A673 (cell line): ENCODE results near the gene B3GNT7. TPM values are rescaled to one million over a fixed set of nuclear protein-coding genes. Genes with fewer than 3 reads are reported as not detected.

Experiments
- BruUV-seq: library from RNA; stranded (reverse); fragments of 400-500 nt; replicated peaks from 2 replicates; lab custom pipeline; 2021; lab: Mats Ljungman, UMichigan
- CTCF ChIA-PET: fragments of 300-600 bp; sonication (Branson Sonifier 250); formaldehyde crosslinking; loops from one replicate; lab custom pipeline; 2022; ENCODE audit warnings: antibody characterized with exemption; lab: Charles Lee
- POLR2A ChIA-PET: fragments of 300-600 bp; sonication (Branson Sonifier 250); formaldehyde crosslinking; loops from one replicate; lab custom pipeline; 2022; ENCODE audit warnings: antibody characterized with exemption; ENCODE audit not compliant: low non-redundant PET; lab: Charles Lee
- DNase-seq: peaks from one replicate; pipeline ENCODE4 v3.0.0-alpha.2; 2015; ENCODE audit warnings: low spot score
- H3K27ac ChIP-seq: fragments of 200-600 bp; sonication (generic); 2 replicates; pipeline ENCODE4 v1.5.1; 2016; ENCODE audit warnings: mixed run types, low read depth, mild to moderate bottlenecking, mixed read lengths, antibody characterized with exemption, low read length; ENCODE audit not compliant: poor library complexity, severe bottlenecking
- H3K27me3 ChIP-seq: fragments of 200-600 bp; sonication (generic); replicated peaks from 2 replicates; pipeline ENCODE4 v1.6.1; 2017; ENCODE audit warnings: mixed run types, low read depth, mild to moderate bottlenecking, mixed read lengths, antibody characterized with exemption, low read length; ENCODE audit not compliant: insufficient read depth, poor library complexity
- H3K36me3 ChIP-seq: fragments of 200-600 bp; sonication (generic); 2 replicates; pipeline ENCODE4 v1.6.1; 2016; ENCODE audit warnings: mixed run types, mild to moderate bottlenecking, mixed read lengths, antibody characterized with exemption, low read length; ENCODE audit not compliant: insufficient read depth, poor library complexity, severe bottlenecking
- H3K4me1 ChIP-seq: fragments of 200-600 bp; sonication (generic); 2 replicates; pipeline ENCODE4 v1.6.1; 2017; ENCODE audit warnings: mixed run types, mild to moderate bottlenecking, mixed read lengths, antibody characterized with exemption, low read length; ENCODE audit not compliant: insufficient read depth, poor library complexity, severe bottlenecking
- H3K4me3 ChIP-seq: fragments of 200-600 bp; sonication (generic); 2 replicates; pipeline ENCODE4 v1.5.1; 2016; ENCODE audit warnings: low read depth, mixed run types, mild to moderate bottlenecking, mixed read lengths, low read length; ENCODE audit not compliant: poor library complexity, severe bottlenecking
- H3K9me3 ChIP-seq: fragments of 200-600 bp; sonication (generic); 2 replicates; pipeline ENCODE4 v1.6.1; 2016; ENCODE audit warnings: mixed run types, low read depth, mild to moderate bottlenecking, mixed read lengths, antibody characterized with exemption, low read length; ENCODE audit not compliant: poor library complexity, severe bottlenecking
- CTCF ChIP-seq: fragments of 300-800, 200-600 bp; sonication (generic); conservative IDR thresholded peaks from 2 replicates; pipeline ENCODE4 v1.5.1; 2017; ENCODE audit warnings: low read depth, mild to moderate bottlenecking, antibody characterized with exemption, low read length, moderate library complexity, mixed read lengths
- EZH2 ChIP-seq: fragments of 200-600 bp; sonication (generic); IDR thresholded peaks from 2 replicates; pipeline ENCODE4 v1.6.1; 2017; ENCODE audit warnings: borderline replicate concordance, low read depth, mild to moderate bottlenecking, mixed read lengths, antibody characterized with exemption, low read length; ENCODE audit not compliant: poor library complexity, severe bottlenecking
- intact Hi-C: fragments of 100-400 bp; cut with micrococcal nuclease; formaldehyde crosslinking; loops from one replicate; pipeline ENCODE4 v1.10.0; 2022; ENCODE audit not compliant: unreplicated experiment
- total RNA-seq: library from RNA; stranded (reverse); gene quantifications from 2 replicates; pipeline ENCODE4 v1.2.3, GENCODE V29; 2021

B3GNT7 gene
- total RNA-seq, 1 experiment from 2014 or later, result not detected

GRCh38 chr2:231425291-231425810, 29.8 kb downstream of the B3GNT7 start:
- intact Hi-C loops, result no loop called here
- Histone ChIP-seq H3K4me1 (no peaks in the 10 kb centered on the region), H3K9me3 (no peaks in the 10 kb centered on the region), H3K27me3 (no peaks in the 10 kb centered on the region), H3K36me3 (no peaks in the 10 kb centered on the region), H3K4me3 (no peak overlapping the region), H3K27ac (no peak overlapping the region)
- no TSS peak for BruUV-seq
- ChIA-PET CTCF (no interaction called here), POLR2A (no interaction called here)
- TF ChIP-seq CTCF (no peak), EZH2 (no peak)
- DNase-seq, result no peak

- POLR2A ChIA-PET, result no interaction called here
- H3K27ac ChIP-seq, result no peak overlapping the region
Observed at GRCh38 chr2:231425811-231426703, 30.5 kb downstream of the B3GNT7 start.

GRCh38 chr2:231427116-231427515, 31.6 kb downstream of the B3GNT7 start:
- POLR2A ChIA-PET, result no interaction called here
- H3K36me3 ChIP-seq, result no peaks in the 10 kb centered on the region
- intact Hi-C loops, result no loop called here
- H3K4me1 ChIP-seq, result no peaks in the 10 kb centered on the region
- DNase-seq, result no peak
- no peak overlapping the region for H3K27ac ChIP-seq
- CTCF ChIA-PET, result no interaction called here
- H3K9me3 ChIP-seq, result no peaks in the 10 kb centered on the region
- BruUV-seq, result no TSS peak
- TF ChIP-seq EZH2 (no peak), CTCF (no peak)
- no peaks in the 10 kb centered on the region for H3K27me3 ChIP-seq
- H3K4me3 ChIP-seq, result no peak overlapping the region

More at GRCh38 chr2:231425811-231426703, 30.5 kb downstream of the B3GNT7 start:
- no peak for DNase-seq
- TF ChIP-seq CTCF (no peak), EZH2 (no peak)
- no peak overlapping the region for H3K4me3 ChIP-seq
- intact Hi-C loops, result no loop called here
- H3K9me3 ChIP-seq, result no peaks in the 10 kb centered on the region
- no peaks in the 10 kb centered on the region for H3K27me3 ChIP-seq
- CTCF ChIA-PET, result no interaction called here
- no TSS peak for BruUV-seq
- H3K4me1 ChIP-seq, result no peaks in the 10 kb centered on the region
- H3K36me3 ChIP-seq, result no peaks in the 10 kb centered on the region
